NCI-H1436 treated with DMSO at 0.1 percent for 48 hours (cell line): ENCODE data around the gene FARS2.

ENCODE experiments used
- DNase-seq: peaks from one replicate; lab custom pipeline; 2025; lab: John Stamatoyannopoulos, UW

FARS2 gene

DNA sequence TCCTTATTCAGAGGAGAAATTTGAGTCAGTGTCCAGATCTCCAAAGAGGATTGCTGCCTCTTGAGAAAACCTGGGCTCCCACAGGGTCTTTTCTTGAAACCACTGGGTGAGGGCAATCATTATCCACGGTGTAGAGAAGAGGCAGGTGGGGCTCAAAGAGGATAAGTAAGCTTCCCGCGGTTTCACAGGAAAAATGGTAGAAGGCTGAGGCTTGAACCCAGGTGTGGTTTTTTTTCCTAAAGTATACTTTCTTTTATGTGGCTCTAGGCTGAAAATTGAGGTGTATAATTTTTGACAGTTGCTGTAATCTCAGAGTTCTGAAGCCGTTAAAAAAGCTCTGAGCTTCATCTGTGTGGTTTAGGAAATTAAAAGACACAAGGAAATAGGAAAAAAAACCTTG lies 164.5 kb downstream of the FARS2 start:
- no peak for DNase-seq

DNA sequence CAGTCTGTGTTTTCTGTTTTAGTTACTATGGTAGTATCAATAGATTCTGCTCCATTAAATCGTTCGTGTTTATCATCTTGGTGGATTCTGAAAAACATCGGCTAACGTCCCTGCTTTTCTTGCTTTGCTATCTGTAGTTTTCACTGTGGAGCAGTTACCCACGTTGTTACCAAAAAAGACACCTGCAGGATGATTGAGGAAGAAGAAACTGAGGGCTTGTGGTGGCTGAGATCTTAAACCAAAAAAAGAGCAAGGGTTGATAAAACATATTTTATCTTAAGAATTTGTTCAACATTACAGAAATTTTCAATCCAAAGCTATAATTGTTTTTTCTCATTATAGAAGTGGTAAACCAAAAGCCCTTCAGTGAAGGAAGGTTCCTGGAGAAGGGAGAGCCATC lies 166.3 kb downstream of the FARS2 start:
- DNase-seq, result no peak

DNA sequence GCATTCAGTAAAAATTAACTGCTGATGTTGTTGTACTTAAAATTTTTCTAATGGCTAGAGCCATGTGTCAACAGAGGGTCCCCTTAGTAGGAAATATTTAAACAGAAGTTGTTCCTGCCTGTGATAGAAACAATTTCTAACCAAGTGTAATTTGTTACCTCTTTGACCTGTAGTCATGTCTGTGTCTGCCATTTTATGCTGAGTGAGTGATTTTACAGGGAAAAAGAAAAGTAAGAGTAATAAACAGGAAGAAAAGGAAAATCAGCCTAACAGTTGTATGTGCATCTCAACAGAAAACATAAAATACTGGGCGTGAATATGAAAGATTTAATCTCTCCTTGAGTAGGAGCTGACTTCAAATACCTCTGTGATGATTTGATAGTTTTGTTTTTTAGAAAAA lies 172.0 kb downstream of the FARS2 start:
- no peak for DNase-seq

DNA sequence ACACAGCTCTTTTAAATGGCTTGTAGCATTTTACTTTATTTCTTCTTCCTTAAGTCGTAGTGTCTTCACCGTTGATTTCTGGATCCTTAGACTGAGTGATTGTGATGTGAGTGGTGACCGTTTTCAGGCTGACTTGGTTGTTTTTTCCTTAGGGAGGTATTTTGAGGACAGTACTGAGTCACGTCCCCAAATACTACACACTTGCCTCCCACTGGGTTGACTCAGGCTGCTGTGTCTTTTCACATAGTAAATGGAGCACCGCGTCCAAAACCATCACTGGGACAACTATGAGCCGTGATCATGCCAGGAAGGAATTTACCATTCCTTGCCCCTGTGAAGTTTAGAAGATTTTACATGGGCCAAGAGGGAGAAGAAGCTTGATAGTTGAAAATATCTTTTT lies 174.1 kb downstream of the FARS2 start:
- DNase-seq, result no peak

DNA sequence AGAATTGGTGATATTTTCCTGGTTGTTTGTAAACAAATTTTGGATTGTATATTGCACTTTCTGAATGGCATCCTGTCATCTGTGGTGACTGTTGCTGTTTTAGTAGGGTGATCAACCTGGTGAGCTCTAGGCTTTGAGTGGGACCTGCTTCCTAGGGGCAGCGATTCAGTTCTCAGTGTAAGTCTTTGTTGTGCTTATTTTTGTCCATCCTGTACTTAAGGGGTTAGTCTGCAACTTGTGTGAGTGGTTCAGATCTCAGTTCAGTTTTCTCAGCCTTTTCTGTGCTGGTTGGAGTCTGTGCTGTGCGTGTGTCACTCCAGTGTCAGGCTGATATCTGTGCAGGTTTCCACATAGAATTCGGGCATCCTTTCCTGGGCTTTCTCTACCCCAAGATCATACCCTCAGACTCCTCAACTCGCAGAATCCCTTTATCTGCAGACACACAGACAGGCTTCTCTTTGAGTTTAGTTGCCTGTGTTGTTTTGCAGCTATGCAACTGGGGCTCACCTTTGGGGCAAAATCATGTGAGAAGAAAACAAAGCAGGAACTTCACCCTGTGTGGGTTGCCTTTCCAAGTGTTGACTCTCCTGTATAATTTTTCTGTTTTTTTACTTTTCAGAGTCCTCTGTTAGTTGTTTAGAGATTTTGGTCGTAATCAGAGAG lies 177.7 kb downstream of the FARS2 start:
- no peak for DNase-seq

DNA sequence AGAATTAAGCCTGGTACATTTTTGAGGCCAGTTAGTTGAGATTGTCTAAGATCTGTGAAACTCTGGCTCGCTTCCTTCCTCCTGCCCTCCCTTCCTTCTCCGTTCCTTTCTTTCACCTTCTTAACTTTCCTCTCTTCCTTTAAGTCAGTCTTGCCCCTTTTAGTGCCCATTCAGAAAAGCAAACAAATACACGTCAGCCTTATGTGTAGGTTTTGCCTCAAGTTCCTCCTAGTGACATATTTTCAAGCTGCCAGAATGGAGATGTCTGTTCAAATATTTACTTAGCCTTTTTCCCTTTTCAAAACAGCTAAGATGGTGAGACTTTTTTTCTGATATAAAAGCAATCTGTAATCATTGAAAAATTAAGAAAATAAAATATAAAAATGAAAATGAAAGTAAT lies 178.4 kb downstream of the FARS2 start:
- DNase-seq, result no peak

DNA sequence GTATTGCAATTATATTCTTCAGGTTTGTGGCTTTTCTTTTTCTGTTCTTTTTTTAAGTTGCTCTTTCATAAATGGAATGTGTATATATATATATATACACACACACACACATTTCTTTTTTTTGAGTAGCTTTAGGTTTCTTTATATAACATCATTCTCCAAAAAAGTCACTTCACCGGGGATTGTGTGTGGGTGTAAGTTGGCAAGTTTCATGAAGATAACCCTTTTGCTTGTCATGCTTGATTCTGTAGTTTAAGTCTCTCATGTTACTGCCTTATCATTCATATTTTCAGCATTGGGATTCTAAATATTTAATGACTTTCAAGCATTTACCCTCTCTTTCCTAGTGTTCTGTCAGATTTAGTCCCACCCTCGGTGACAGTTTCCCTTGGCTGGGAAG lies 181.0 kb downstream of the FARS2 start:
- no peak for DNase-seq

DNA sequence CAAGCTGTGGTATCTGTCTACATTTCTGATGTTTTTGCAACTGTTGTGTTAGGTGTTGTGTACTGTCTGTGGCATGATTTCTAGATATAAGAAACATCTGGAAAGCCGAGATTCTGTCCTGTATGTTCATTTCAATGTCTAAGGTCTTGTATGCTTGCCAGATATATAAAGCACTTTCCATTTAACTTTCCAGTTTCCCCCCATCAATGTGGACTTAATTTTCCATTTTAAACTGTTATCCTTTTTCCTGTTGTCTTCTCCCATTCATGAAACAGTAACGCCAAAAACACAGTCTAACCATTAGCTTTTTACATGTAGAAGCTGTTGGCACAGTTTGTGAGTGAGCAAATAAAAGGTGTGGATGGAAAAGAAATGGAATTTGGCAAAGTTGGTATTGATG lies 181.6 kb downstream of the FARS2 start:
- no peak for DNase-seq

DNA sequence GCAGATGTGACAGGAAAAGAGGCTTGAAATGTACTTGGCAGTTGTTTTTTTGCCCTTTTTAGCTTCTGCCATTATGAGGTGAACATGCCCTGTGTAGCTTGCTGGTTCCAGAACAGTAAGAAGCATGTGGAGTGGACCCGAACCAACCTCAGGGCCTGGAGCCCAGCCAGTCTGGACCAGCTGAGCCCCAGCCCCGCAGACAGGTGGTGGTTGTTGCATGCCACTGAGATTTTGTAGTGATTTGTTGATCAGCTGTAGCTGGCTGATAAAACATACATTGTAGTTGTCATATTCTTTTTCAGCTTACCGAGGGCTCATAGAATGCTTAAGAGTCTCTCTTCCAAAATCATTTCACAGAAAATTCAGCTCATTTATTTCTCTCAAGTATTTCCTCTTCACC lies 182.2 kb downstream of the FARS2 start:
- no peak for DNase-seq

DNA sequence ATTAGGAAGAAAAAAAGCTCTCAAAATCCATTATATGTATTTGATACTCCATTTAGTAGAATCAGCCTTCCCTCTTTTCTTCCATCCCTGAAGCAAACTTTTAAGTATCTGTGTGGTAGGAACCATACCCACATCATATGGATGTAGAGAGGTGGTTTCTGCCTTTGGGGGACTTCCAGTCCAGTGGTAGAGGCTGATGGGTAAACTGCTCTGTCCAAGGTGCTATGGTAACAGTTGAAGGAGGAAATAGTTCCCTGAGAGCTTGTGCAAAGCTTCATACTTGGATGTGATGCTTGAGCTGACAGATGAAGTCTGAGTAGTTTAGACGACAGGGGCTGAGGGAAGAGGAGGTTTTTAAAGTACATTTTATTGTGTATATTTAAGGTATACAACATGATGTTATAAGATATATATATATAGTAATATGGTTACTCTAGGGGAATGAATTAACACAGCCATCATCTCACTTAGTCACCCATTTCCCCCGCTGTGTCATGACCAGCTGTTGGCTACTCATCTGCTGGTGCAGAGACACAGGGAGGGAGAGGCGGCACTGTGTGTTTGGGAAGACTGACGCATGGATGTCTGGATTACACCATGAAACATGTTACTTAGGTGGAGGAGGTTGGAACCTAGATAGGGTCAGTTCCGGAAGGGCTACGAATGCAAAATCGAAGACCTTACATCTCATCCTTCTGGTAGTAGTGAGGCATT lies 185.2 kb downstream of the FARS2 start:
- DNase-seq, result no peak

DNA sequence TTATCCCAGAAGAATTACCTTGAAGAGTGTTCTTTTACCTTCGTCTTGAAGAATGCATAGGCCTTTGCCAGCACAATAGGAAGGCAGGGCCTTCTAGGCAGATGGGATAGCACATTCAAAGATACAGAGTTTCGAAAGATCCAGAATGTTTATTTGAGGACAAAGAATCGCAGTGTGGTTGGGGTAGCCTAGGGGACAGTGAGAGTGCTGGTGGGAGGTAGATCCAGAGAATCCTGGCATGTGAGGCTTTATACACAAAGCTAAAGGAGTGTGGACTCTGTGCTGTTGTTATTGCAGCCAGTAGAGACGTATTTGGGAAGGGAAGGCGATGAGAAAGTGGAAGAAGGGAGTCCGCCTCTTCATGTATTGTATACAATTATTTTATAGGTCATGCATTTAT lies 186.6 kb downstream of the FARS2 start:
- DNase-seq, result no peak

DNA sequence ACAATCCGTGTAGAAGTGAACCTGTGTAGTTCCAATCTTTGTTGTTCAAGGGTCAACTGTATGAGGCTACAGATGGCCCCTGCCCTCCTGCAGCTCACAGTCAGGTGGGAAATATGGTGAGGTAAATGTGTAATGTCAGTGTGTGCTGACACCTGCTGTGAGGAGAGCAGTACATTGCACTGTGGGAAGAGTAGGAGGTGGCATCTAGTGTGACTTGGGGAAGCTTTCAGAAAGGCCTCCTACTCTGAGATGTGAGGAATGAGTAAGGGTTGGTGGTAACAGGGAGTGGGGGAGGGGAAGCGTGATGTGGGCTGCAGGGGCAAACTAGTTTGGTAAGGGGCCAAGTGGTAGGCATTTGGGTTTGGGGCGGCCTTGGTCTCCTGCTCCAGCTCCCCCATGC lies 188.8 kb downstream of the FARS2 start:
- DNase-seq, result no peak

DNA sequence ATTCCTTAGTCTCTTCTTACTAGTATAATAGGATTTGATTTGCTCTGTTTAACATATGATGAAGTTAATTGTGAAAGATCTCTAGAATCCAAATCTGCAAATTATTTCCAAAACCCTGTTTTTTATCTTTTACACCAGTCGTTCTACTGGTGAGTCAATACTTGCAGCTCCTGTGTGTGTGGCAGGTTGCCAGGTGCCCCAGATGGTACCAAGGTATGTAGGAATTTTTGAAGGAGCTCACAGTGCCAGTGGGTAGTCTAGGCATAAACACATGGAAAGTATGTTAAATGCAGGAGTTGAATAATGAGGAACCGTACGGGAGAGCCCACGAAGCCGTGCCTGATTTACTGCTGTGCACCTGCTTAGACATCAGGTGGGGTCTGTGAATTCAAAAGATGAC lies 192.2 kb downstream of the FARS2 start:
- DNase-seq, result no peak

DNA sequence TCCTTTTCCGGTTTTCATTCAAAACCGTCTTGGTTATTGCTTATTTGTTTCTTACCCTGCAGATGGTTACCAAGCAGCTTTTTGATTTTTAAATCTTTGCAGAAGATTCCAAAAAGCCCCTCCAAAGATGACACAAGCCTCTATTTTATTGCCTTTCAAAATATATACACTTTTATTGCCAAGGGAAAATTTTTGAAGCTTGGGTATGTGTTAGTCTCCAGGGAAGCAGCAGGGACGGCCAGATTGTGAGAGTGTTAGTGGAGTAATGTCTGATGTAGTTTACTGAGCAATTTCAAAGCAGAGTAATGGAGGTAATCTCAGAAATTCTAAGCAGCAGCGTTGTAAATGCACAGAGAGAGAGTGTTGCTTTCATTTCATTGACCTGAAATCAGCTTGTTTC lies 193.8 kb downstream of the FARS2 start:
- no peak for DNase-seq

DNA sequence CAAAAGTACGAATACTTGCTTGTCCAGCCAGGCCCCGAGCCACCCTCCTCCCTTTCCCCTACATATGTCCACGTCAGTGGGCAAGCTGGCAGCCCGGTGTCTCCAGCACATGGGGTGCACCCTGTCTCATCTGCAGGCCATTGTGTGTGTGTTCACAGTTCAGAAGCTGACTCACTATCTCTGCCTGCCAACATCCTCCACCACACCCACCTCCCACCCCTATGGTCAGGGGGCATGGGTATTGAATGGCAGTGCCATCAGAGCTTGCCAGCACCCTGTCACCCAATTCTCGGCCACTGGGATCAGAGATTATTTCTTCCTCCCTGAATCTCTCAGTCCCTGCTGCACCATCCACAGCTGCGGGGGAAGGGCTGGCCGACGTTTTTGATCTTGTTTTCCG lies 195.7 kb downstream of the FARS2 start:
- DNase-seq, result no peak

DNA sequence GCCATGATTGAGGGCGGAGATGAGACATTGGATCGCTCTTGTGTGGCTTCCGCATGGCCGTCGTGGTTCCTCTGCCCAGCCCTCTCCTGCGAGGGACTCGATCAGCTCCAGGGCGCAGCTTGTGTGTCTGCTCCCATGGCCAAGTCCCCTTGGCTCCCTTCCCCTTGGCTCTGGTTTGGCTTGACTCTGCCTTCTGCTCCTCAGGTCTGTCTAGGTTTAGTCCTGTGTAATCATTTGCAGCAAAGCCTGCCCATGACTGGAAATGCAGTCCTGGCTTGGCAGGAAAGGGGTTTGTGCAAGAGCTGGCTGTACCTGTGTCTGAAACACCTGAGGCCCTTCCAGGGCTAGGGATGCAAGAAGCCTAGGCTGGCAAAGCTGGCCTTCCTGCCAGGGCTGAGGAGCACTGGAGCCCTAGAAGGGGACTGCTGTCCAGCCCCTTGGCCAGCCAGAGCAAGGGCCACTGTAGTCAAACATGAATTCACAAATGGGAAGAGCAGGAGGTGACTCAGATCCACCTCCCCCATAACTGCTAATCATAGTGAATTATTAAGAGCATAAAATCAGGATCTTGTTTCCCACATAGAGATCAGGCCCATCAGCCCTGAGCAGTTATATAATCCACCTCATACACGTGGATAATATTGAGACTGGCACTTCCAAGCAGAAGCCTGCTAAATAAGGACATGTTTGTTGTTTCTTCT lies 196.8 kb downstream of the FARS2 start:
- DNase-seq, result no peak

DNA sequence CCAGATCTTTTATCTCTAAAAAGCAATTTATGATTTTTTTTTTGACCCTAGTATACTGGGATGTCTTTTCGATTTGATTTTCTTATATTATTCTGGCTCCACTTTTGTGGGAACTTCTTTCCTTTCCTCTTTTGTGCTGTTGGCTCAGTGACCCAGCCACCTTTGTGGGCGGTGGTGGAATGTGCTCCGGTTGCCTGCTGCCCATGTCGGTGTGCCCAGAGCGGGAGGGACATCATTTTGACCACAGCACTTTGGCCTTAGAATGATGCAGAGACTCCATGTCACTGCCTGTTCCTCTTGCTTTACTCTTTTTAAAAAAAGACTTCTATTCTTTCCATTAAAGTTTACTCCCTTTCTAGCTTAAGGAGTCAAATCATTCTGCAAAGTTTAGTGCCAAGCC lies 198.0 kb downstream of the FARS2 start:
- no peak for DNase-seq

DNA sequence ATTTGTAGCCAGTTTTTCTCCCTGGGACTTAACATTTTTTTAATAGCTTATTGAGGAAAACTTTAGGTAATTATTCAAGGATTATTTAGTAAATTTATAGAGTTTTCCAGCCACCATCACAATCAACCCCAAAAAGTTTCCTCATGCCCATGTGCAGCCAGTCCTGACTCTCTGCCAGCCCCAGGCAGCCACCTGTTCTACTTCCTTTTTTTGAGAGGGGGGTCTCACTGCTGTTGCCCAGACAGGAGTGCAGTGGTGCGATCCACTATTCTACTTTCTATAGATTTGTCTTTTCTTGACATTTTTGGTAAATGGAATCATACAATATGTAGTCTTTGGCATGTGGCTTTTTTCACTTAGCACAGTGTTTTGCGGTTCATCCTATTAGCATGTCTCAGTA lies 200.1 kb downstream of the FARS2 start:
- DNase-seq, result no peak

DNA sequence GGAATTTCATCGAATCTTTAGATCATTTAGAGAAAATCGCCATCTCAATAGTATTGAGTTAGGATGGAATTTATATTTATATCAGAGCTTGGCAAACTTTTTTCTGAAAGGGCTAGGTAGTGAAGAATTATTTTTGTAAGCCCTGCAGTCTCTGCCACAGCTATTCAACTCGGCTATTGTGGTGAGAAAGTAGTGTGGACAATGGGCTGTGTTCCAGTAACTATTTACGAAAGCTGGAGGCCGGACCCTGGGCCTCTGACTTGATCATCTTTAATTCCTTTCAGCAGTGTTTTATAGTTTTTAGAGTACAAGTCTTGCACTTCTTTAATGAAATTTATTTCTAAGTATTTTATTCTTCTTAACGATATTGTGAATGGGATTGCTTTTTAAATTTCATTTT lies 201.5 kb downstream of the FARS2 start:
- no peak for DNase-seq

DNA sequence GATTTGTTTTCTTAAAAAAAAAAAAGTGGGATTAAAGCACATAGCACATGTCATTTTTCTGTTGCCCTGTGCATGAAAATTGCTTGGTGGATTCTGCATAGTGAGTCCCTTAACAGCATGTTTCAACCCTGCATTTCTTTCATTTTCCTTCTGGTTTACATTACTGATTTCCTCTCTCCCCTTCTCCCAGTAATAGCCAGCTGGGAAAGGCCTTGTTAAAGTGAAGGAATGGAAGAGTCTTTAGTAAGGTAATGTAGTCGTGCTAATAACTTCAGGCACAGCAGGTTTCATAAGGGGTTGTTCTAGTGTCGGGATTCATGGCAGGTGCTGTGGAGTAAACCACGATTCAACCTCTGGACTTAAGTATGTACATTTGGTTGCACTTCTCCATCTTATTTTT lies 202.4 kb downstream of the FARS2 start:
- no peak for DNase-seq

DNA sequence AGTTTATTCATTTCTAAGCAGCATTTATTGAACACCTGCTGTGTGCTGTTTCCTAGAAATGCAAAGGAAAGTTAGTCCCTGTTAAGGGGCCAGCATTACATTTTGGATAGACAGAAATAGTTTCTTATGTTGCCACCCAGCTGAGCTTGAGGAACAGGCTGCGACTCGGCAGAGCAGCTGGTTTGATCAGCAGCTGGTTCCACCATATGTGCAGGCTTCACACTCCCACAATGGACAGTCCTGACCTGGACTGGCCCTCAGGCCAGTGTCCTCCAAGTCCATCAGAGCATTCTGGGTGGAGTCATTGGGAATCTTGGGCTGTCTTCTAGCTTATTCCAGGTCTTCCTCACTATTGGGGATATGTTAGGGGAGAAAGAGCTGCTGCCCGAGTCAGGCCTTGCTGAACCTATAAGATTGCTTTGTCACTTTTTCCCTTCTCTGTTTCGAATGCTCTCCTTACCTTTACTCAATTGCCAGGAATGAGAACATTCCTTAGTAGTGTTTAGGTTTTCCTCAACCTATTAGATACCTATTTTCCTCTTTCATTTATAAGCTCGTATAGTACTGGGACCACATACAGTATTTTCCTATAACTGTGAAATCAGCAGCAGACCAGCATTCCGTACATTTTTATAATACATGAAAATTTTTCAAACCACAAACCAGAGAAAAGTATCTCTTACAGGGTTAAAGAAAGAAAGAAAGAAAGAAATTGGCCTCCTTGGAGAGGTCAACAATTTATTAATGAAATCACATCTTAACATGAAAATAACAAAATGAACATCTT lies 203.0 kb downstream of the FARS2 start:
- no peak for DNase-seq

DNA sequence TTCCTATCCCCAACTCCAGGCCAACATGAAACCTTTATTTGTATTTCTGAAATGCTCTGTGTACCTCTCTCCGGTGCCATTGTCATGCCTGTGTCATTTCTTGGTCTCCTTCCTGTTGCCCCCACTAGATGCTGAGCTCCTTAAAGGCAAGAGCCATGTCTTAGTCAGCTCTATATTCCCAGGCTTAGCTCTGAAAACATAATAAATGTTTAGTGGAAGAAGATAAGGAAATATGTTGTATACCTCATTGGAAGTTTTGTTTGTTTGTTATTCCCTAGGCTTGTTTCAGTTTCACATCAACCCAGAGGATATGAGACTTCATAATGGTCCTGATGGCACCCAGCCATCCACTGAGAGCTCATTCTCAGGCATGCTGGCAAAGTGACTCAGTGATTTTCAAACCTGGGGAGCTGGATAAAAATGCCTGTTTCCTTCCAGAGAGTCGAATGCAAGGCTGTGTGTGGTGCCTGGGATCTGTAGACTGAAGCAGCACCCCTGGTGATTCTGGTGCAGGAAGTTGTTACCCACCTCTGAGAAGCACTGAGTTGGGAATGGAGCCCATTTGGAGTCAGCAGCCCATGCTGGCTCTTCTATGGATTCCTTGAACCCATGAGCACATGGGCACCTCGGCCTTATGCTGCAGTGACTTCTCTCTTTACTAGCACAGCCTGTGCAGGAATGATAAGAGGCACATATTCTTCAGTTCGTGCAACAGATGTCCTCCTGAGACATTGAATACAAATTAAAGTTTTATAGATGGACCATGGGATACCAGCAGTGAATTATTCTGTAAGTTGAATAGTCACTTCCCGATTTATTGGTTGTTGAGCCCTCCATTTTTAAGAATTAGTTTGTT lies 205.2 kb downstream of the FARS2 start:
- no peak for DNase-seq
